CD4-positive, alpha-beta T cell treated with Interleukin-15 for 4 hours (primary cell): ENCODE data around the gene ZRANB1.

Source experiments
- DNase-seq: peaks from one replicate; pipeline ENCODE4 v3.0.0-alpha.2; 2020; ENCODE audit warnings: low spot score

Gene ZRANB1

GRCh38 chr10:124994573-124995473 is 52.9 kb downstream of the ZRANB1 start:
- DNase-seq = no peak

- DNase-seq = no peak
Measured at GRCh38 chr10:124995605-124996004, 53.7 kb downstream of the ZRANB1 start.

- no peak for DNase-seq
Measured at GRCh38 chr10:124996127-124996853, 54.4 kb downstream of the ZRANB1 start.

- DNase-seq = no peak
Measured at GRCh38 chr10:124996854-124997215, 54.9 kb downstream of the ZRANB1 start.

DNA sequence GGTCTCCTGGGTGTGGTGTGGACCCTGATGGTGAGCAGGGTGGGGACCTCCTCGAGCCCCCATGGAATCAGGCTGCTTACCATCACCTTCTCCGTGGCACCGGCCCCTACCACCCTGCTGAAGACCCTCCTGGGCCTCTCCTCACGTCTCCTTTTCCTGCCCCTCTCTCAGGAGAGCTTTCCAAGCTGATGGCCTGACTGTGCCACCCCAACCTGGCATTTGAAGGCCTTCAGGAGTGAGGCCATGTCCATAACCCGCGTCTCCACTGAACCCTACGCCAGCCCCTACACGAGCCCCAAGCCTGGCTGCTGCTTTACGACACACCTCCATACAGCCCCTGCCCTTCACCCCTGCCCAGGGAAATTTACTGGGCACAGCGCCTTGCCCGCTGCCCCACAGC is 55.4 kb downstream of the ZRANB1 start:
- no peak for DNase-seq

DNA sequence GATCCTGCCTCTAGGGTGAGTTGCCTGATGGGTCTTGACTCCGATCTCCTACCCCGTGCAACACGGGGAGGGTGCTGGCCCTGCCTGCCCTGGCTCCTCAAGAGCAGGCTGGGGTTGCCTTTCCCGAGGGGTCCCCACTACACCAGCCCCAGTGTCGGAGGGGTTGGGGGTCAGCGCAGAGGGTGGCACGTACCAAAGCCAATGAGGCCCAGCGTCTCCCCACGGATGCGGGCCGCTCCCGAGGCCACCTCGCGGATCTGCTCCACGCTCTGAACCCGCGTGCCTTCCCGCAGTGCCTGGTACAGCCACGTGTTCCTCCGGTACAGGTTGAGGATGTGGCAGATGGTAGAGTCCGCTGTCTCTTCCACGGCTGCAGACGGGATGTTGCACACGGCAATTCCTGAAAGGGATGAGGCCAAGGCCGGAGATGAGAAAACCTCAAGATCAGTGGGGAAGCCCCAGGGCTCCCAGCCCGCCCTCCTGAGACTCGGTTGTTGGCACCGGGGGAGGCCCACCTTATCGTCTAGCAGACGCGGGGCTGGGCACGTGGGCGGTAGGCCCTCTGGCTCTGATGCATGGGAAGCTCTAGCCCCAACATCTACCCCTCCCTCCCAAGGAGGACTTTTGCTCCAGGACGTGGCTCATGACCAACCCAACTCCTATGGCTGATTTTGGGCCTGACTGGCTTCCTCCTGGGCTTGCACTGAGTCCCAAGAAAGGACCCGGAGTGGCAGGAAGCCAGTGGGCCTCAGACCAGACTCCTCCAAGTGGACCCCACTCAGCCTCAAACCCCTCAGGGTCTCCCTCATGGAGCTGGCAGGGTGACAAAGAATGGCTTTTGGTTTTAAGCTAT is 56.1 kb downstream of the ZRANB1 start:
- DNase-seq = no peak

DNA sequence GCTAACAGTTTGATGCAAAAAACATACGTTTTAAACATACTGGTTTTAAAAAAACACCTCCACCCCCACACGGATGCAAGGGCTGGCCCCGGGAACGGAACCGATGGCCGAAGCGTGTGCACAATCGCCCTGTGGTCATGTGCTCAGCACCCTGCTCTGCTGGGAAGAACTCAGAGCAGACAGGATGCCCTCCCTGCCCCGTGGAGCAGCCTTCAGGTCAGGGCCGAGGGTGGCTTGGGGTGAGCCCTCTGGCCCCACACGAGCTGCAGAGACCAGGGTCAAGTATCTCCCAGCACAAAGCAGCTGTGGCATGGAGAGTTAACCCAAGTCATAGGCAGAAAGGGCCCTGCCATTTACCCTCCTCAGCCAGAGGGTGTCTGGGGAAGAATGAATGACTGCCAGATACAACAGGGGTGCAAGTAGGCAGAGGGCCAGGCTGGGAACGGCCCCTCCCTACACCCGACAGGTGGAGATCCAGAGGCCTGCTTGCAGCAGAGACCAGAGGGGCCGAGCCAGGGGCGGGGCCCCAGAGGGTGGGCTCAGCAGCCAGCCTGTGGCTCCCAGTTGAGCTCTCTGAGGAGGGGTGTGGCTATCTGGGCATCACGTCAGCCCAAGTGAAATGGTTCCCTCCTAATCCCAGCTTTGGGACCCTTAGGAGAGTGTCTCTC is 56.8 kb downstream of the ZRANB1 start:
- DNase-seq = no peak

DNA sequence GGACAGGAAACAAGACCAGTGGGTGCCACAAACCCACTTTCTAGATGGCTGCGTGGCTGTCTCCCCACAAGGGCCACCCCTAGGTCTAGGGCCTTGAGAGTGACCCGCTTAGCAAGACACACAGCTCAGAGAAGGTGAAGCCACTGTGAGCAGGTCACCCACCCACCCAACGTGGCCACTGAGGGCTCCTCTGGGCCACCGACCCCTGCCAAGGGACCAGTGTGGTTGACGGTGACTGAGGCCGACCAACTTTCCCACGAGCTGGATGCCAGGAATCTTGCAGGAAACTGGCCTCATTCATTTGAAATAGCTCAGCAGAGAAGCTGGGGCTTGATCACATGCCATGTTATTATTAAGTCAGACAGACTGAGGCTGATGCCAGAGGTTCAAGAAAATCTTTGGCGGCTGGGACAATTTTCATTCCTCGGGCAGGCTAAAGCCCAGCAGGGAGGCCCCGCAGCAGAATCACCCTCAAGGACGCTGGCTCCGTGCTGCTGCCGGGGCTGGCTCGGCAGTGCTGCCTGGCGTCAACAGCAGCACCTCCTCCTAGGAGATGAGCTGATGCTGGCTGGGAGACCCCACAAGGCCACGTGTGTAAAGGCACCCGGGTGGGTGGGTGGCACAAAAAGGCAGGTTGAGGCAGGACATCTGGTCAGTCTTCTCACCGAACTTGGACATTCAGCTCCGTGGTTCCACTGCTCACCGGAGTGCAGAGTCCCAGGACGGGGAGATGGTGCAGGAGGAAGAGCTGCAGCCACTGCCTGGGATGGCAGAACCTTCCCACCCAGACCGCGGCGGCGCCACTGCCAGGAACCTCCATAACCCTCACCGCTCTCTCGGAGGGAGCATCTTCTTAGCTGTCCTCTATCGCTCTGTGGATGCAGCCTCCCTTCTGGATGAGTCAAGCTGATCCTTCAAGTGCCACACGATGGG is 57.8 kb downstream of the ZRANB1 start:
- no peak for DNase-seq

- DNase-seq = no peak
Measured at GRCh38 chr10:125000366-125001312, 58.7 kb downstream of the ZRANB1 start.

DNA sequence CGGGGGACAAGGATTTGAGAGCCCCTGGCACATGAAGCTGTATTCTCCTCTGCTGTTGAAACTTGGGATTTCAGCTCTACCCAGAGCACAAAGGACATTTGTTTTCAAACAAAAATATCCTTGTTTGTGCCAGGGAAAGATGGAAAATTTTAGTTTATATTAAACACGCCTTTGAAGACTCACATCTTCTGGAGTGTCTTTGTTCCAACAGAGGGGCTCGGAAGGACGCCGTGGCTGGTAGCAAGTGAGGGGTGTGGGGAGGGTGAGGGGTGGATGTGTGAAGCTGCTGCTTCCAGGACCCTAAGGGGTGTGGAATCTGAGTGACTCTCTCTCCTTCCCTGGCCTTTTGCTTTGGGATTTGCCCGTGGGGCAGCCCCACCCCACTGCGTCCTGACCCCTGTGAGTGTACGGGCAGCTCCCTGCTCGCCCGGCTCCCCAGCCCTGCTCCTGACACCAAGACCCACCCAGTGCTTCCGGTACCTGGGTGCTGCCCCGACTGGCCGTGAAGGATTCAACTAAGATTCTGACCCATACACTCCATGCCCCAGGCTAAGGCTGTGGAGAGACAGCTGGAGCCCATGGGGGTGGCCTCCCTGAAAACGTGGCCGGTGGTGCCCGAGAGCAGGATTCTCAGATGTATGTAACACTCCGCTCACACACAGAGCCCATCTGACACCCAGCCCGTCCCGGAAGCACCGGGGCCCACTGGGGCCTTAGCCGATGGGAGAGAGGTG is 59.6 kb downstream of the ZRANB1 start:
- DNase-seq = no peak

DNA sequence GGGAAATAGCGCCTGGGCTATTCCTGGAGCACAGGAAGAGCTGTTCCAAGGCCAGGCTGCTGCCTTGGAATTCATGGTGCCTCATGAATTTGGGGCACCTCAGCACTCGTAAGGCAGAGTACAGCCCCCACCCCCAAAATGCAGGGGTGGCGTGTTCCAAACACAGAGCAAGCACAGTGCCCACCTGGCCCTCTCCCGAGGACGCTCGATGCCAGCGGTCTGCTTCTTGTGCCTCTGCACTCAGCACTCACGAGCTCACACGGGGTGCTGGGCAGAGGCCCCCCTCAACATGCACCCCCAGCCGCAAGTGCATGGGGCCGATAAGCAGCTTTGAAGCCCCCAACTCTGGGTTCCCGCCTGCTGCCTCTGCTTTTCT is 60.1 kb downstream of the ZRANB1 start:
- no peak for DNase-seq

DNA sequence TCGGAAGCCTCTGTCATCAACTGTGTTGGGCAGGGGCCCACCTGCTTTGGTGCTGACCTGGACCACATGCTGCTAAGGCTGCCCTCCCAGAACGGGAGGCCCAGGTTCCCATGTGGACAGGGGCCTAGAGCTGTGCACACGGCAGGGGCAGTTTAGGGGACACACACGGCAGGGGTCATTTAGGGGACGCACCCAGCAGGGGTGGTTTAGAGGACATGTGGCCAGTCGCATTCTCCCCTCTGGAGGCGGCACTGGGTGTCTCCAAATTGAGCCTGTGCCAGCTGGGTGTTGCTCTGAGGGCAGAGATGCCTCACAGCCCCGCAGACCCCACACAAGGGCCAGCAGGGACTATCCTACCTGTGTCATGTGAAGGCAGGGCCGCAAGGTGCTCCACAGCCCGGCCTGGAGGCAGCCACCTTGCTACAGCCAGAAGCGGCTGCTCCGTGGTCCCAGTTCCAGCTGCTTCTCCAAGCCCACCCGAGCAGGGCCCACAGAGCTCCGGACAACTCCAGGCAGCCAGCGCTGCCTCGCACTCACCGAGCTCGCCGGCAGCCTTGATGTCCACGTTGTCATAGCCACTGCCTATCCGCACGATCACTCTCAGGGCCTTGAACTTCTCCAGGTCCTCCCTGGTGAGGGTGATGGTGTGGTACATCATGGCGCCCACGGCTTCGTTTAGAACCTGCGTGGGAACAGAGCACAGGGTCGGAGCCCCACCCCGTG is 60.7 kb downstream of the ZRANB1 start:
- DNase-seq = no peak

- DNase-seq = no peak
Measured at GRCh38 chr10:125003146-125003900, 61.4 kb downstream of the ZRANB1 start.

DNA sequence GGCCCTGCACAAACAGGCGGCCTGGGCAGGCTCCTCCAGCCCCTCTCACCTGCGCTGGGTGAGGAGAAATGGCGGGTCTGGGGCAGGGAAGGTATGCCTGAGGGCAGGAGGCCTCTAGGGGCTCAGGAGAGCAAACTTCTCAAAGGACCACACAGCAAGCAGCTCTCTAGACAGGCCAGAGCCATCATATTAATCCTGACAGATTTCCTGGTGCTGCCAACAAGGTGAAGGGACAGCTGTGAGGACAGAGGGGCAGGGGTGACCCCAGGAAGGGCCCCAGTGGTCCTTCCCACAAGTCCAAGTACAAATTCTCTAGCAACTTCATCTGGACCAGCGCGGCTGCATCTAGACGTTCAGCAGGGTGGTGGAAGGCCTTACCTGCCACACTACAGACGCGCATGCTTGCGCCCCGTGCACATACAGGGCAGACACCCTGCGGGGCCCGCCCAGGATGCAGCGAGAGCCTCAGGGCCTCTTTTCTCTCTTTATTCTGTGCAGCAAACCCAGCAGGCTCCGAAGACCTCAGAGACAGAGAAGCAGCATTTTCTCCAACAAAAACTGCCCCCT is 62.1 kb downstream of the ZRANB1 start:
- DNase-seq = no peak

- DNase-seq = no peak
Measured at GRCh38 chr10:125004571-125005311, 62.8 kb downstream of the ZRANB1 start.
